ENCODE measurements around the gene RNF167.

The RNF167 gene

DNA sequence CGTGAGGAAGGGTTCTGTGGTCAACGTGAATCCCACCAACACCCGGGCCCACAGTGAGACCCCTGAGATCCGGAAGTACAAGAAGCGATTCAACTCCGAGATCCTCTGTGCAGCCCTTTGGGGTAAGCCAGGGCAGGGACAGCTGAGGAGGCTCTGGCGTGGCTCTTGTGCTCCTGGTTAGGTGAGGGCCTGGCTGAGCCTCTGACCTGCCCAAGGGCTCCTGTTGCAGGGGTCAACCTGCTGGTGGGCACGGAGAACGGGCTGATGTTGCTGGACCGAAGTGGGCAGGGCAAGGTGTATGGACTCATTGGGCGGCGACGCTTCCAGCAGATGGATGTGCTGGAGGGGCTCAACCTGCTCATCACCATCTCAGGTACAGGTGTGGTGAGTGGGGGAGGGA is 44.9 kb upstream of the RNF167 start:
- TF ChIP-seq, protein P1, sequence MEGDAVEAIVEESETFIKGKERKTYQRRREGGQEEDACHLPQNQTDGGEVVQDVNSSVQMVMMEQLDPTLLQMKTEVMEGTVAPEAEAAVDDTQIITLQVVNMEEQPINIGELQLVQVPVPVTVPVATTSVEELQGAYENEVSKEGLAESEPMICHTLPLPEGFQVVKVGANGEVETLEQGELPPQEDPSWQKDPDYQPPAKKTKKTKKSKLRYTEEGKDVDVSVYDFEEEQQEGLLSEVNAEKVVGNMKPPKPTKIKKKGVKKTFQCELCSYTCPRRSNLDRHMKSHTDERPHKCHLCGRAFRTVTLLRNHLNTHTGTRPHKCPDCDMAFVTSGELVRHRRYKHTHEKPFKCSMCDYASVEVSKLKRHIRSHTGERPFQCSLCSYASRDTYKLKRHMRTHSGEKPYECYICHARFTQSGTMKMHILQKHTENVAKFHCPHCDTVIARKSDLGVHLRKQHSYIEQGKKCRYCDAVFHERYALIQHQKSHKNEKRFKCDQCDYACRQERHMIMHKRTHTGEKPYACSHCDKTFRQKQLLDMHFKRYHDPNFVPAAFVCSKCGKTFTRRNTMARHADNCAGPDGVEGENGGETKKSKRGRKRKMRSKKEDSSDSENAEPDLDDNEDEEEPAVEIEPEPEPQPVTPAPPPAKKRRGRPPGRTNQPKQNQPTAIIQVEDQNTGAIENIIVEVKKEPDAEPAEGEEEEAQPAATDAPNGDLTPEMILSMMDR (IDR thresholded peaks at IDR 0.05; ENCODE audit: extremely low read depth, insufficient read depth, missing control alignments): no peak

DNA sequence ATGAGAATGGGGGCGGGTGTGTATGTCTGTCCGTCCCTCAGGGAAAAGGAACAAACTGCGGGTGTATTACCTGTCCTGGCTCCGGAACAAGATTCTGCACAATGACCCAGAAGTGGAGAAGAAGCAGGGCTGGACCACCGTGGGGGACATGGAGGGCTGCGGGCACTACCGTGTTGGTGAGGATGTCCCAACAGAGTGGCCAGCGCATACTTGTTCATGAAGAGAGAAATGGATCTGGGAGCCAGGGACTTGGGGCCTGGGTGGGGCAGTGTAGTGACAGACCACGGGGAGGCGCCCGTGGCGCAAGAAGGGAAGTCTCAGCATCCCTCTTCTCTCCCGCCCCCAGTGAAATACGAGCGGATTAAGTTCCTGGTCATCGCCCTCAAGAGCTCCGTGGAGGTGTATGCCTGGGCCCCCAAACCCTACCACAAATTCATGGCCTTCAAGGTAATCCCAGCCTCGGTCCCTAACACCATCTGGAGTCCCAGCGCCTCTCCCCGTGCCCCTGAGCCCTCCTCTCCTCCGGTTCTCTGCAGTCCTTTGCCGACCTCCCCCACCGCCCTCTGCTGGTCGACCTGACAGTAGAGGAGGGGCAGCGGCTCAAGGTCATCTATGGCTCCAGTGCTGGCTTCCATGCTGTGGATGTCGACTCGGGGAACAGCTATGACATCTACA is 44.3 kb upstream of the RNF167 start:
- DNase-seq (ENCODE audit: low spot score): no peak
- TF ChIP-seq, protein P1 (IDR thresholded peaks at IDR 0.05; ENCODE audit: extremely low read depth, insufficient read depth, missing control alignments): peak; percentile 5
- in situ Hi-C loops (cut with MboI; ENCODE audit: low pct_unique_long_range_greater_than_20kb, low sequenced_read_pairs, unreplicated experiment): no loop called here

More for the DNA sequence above, 44.9 kb upstream of the RNF167 start:
- DNase-seq (ENCODE audit: low spot score): no peak
- in situ Hi-C loops (cut with MboI; ENCODE audit: low pct_unique_long_range_greater_than_20kb, low sequenced_read_pairs, unreplicated experiment): no loop called here

DNA sequence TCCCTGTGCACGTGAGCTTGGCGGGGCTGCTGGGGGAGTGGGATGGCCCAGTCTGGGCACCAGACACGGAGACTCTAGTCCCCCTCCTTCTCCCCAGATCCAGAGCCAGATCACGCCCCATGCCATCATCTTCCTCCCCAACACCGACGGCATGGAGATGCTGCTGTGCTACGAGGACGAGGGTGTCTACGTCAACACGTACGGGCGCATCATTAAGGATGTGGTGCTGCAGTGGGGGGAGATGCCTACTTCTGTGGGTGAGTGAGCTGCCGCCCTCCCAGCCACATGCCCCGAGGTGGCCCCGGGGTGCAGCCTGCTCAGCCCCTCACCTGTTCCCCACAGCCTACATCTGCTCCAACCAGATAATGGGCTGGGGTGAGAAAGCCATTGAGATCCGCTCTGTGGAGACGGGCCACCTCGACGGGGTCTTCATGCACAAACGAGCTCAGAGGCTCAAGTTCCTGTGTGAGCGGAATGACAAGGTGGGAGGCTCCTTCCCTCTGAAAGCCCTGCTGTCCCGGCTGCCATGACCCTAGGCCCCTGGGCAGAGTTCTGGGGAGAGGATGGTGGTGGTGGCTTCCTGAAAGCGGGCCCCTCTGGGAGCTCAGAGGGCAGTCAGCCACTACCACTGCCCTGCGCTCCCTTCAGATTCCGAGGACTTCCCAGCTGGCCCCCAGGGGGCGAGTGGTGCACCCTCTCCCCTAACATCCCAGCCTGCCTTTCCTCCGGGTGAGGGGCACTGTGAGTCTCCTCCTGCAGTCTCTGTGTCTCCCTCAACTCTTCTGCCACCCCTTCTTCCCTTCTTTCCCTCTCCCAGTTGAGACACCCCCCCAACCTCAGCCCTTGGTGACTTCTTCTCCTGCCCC is 43.5 kb upstream of the RNF167 start:
- DNase-seq (ENCODE audit: low spot score): no peak
- TF ChIP-seq, protein P1 (IDR thresholded peaks at IDR 0.05; ENCODE audit: extremely low read depth, insufficient read depth, missing control alignments): no peak
- in situ Hi-C loops (cut with MboI; ENCODE audit: low pct_unique_long_range_greater_than_20kb, low sequenced_read_pairs, unreplicated experiment): no loop called here

DNA sequence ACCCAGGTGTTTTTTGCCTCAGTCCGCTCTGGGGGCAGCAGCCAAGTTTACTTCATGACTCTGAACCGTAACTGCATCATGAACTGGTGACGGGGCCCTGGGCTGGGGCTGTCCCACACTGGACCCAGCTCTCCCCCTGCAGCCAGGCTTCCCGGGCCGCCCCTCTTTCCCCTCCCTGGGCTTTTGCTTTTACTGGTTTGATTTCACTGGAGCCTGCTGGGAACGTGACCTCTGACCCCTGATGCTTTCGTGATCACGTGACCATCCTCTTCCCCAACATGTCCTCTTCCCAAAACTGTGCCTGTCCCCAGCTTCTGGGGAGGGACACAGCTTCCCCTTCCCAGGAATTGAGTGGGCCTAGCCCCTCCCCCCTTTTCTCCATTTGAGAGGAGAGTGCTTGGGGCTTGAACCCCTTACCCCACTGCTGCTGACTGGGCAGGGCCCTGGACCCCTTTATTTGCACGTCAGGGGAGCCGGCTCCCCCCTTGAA is 42.8 kb upstream of the RNF167 start:
- in situ Hi-C loops (cut with MboI; ENCODE audit: low pct_unique_long_range_greater_than_20kb, low sequenced_read_pairs, unreplicated experiment): no loop called here
- no peak for DNase-seq (ENCODE audit: low spot score)

DNA sequence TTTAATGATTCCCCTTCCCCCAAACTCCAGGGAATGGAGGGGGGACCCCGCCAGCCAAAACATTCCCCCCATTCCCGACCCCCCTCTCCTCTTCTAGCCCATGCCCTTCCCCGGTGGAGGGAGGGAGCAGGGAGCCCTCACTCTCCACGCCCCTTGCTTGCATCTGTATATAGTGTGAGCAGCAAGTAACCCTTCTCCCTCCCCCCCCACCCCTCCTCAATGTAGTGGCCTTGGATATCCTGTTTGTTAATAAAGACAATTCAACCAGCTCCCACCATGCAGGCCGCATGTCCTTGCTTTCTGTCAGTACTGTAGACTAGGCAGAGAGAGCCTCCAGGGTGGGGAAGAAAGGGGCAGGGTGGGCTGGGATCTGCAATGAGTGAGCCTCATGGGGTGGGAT is 42.3 kb upstream of the RNF167 start:
- DNase-seq (ENCODE audit: low spot score): no peak
- in situ Hi-C loops (cut with MboI; ENCODE audit: low pct_unique_long_range_greater_than_20kb, low sequenced_read_pairs, unreplicated experiment): no loop called here
- TF ChIP-seq, protein P1 (IDR thresholded peaks at IDR 0.05; ENCODE audit: extremely low read depth, insufficient read depth, missing control alignments): no peak

More for the DNA sequence above, 42.8 kb upstream of the RNF167 start:
- TF ChIP-seq, protein P1 (IDR thresholded peaks at IDR 0.05; ENCODE audit: extremely low read depth, insufficient read depth, missing control alignments): no peak

DNA sequence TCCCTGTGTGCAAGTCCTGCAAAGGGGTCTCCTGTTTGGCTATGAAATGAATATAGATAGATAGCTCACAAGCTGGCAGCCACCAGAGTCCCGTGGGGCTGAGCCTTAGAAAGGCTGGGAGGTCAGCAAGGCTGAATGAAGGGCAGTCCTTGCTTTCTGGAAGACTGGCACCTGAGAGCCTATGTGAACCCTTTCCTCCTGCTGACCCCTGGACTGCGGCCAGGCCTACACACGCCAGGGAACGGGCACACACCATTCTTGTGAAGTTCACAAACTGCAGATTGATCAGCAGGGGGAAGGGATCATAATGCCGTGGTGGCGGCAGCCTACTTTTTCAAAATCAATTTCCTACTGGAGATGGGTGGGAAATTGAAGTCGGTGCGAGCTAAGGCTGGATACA is 41.7 kb upstream of the RNF167 start:
- TF ChIP-seq, protein P1 (IDR thresholded peaks at IDR 0.05; ENCODE audit: extremely low read depth, insufficient read depth, missing control alignments): no peak
- in situ Hi-C loops (cut with MboI; ENCODE audit: low pct_unique_long_range_greater_than_20kb, low sequenced_read_pairs, unreplicated experiment): no loop called here
- no peak for DNase-seq (ENCODE audit: low spot score)

Measured in GM13977 (cell line).